GM10847 (cell line): ENCODE results near the gene MRPS11.

ENCODE experiments used
- POLR2A ChIP-seq: IDR thresholded peaks from 2 replicates; pipeline ENCODE4 v1.6.1; 2011; ENCODE audit not compliant: insufficient read length; ENCODE audit errors: extremely low read depth

The MRPS11 gene

DNA sequence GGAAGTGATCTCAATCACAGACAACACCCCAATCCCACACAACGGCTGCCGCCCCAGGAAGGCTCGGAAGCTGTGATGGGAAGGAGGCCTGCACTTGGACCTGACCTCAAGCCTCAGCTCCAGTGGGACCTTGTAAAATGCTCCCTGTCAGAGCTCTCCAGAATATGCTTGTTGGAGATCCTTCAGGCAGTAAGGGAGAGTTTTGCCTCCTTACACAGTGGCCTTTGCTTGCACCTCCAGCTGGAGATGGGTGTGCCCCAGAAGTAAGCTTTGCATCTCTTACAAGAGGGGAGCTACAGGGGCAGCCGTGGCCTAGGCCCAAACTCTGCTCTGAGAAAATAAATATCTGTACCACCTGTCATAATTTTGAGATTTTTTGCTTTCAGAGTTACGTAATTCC is 10.4 kb downstream of the MRPS11 start:
- TF ChIP-seq POLR2A = no peak

DNA sequence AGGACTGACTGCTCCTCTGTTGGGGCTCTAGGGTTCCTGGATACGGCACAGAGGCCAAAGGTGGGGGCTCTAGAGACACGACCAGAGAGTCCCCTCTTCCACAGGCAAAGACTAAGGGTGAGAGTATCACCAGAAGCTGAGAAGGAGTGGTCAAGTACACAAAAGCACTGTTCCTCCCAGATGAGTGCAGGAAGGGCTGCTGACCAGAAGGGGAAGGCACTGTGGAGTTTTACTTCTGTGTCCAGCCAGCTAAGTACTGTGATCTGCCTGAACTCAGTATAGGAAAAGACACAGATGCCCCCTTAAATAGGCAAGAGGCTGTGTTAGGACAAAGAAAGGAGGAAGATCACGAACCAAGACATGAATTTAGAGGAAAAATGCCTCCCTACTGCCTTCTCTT is 11.7 kb downstream of the MRPS11 start:
- TF ChIP-seq POLR2A = no peak

DNA sequence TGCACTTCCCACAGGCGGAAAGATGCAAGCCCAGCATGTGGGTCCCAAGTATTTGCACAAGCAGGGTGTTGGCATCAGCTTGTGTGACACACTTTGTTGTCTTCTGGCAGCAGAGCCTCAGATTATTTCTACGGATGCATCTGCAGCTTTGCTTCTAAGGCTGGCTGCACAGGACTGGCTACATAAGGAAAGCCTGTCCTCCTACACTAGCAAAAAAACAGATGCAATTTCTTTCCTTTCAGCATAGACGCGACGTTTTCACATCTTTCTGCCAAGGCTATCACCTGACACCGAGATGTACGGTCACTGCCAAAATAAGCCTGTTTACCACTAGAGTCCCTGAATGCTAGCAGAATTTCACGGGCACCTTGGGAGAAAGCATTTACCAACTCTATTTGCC is 13.5 kb downstream of the MRPS11 start:
- TF ChIP-seq POLR2A = no peak

DNA sequence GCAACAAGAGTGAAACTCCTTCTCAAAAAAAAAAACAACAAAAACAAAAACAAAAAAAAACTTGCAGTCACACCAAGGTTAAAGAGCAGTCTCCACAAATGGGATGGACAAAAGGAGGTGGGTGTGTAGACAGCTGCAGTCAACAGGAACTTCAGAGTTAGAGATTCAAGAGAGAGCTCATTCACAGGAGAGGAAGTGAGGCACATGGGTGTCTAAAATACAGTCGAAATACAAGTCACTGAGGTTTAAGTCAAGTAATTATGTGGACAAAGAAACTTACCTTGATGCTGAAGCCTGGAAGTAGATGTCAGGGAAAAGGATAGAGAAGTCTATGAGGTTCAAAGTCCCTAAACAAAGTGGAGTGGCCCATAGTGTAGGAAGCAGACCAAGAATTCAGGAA is 14.8 kb downstream of the MRPS11 start:
- TF ChIP-seq POLR2A = no peak

DNA sequence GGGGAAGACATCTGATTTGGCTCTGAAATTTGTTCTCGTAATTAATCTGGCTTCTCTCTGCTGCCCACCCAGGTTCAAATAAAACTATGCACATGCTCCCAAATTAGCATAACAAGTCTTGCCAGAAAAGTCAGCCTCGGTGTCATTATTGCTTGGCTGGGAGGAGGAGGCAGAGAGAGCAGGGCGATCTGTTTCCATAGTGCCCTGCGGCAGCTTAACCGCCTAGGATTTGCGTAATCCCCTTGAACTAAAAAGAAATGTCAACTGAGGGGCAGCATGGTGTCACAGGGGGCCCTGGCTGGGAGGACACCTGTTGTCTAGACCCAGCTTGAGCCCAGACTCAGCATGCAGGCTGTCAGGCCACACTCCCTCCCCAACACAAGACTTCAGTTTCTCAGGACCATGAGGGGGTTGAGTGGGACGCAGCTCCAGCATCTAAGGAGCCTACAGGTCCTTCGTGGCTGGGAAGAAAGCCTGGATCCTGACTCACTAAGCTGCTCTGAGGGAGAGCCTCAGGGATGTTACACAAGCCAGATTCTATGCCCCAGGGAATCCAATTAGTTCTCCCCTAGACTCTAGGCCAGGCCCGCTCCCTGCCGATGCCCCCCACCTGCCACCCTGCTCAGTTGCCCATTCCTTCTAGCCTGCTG is 17.3 kb downstream of the MRPS11 start:
- TF ChIP-seq POLR2A = no peak

DNA sequence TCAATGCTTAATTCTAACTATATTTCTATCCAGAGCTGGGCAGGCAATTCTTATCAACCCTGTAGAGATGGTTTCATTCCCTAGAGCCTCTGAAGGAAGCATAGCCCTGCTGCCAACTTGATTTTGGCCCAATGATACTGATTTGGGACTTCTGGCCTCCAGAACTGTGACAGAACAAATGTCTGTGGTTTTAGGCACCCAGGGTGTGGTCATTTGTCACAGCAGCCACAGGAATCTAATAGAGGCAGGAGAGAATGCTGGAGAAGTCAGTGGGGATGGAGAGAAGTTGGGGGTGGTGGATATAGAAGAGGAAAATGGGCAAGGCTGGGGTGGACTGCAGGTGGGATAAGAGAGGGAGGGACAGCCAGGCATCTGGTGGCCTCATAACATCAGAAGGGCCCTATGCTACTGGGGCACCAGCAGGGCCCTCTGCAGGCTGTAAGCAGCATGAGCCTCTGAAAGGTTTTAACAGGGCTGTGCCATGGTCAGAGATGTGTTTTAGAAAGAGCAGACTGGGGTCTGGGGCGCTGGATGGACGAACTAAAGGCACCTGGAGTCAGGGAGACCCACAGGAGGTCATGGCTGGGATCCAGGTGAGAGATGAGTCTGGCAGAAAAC is 19.8 kb downstream of the MRPS11 start:
- TF ChIP-seq POLR2A = no peak

DNA sequence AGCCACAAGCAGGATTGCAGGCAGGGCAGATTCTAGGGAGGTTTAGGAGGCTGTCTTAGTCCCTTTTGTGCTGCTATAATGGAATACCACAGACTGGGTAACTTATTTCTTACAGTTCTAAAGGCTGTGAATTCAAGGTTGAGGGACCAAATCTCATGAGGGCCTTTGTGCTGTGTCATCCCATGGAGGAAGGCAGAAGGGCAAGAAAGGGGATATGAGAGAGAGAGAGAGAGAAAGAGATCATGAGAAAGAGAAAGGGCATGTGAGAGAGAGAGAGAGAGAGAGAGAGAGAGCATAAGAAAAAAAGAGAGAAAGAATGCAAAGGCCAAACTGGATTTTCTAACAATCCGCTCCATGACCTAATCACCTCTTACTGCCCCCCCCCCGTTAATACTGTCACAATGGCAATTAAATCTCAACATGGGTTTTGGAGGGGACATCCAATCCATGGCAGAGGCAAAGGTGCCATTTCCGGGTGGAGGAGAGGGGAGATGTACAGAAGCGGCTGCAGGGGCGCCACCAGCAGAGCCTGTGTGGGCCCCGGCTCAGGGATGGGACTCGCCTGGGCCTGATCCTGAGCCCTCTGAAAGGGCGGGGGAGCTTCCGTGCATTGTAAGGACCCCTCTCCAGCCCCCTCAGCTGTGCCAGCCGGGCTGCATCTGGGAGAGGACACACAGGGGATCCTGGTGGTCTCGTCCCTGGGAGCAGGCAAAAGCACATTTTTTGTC is 20.5 kb downstream of the MRPS11 start:
- no peak for TF ChIP-seq POLR2A

DNA sequence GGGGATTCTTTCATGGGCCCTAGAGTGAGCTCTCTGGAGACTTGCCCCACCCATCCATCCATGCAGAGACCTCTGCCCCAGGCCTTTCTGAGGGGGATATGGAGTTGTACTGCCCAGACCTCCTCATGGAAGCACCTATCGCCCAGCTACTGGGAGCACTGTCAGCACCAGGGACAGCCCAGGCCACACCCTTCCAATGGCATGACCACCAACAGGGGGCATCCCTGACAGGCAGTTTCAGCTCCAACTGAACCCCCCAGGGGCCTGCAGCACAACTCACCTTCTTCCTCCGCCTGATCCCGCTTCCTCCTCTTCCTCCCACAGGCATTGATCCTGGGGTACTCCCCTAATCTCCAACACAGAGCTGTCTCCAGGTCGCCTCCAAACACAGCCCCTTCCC is 21.8 kb downstream of the MRPS11 start:
- no peak for TF ChIP-seq POLR2A

DNA sequence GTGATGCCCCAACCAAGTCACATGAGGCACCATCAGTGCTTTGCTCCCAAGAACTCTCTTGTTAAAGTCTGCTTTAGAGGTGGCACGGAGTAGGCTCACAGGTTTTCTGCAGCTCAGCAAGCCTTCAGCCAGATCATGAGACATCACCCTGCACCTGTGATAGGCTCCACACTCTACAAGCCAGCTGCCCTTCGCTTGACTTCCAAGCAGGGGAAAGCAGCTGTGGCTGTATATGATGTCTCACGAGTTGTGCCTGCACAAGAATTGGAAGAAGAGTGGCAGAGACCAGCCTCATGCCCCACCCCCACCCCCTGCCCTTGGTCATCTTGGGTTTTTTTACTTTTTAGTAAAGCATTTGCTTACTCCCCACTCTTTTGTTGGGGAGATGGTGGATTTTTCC is 22.5 kb downstream of the MRPS11 start:
- TF ChIP-seq POLR2A = no peak

DNA sequence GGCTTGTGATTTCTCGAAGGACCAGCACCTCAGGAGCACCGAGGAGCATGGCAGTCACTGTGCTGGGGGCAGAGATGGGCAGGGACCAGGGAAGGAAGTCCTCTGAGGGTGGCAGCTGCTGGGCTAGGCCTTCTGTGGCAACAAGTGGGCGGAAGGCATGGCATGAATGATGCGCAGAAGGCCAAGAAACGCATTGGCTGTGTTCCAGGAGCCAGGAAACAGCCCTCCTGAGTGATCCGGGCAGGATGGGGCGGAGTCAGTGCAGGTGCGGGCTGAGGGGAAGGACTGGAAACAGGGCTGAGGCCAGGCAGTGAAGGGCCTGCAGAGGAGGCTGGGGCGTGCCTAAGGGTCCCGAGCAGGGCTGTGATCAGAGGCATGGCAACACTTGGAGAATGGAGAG is 23.6 kb downstream of the MRPS11 start:
- TF ChIP-seq POLR2A = no peak

DNA sequence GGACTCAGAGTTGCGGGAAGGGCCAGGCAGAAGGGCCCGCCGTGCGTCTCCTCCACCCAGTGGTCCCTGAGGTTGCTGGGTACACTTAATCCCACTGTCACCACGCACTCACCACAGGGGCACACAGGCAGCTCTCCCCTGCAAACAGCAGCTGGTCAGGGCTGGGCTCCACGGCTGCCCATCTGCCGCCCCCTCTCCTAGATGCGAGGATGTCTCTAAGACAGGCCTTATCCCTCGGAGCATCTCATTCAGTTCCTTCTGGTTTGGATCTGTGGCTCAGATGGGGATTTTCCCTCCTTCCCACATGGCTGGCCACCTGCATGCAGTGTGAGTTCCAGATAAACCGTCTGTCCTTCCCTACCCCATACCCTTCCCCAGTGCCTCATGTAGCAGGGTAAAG is 26.3 kb downstream of the MRPS11 start:
- no peak for TF ChIP-seq POLR2A

DNA sequence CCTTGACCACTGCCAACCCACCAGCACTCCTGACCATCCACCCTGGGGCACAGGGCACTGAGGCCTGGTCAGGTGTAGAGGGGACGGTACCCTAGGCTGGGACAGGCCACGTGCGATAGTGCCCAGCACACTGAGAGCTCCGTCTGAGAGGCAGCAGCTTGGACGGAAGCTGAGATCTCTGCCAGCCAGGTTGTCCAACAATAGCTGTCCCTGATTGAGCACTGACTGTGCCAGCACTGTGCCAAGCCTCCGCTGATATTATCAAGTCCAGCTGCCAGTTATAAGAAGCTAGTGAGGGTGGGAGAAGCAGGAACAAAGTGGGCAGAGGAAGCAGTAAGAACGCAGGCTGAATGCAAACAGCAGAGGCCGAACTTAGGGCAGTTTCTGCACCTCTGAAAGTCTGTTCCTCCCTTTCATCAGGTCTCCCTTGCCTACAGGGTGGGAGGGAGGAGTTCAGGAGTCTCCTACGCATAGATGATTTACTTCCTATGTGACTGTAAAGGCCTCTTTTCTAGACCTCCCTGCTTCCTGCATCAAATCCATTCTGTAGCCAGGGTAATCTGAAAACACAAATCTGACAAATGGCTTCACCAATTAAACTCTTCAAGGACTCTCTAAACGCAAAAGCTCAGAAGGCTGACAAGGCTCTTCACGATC is 29.7 kb downstream of the MRPS11 start:
- no peak for TF ChIP-seq POLR2A

DNA sequence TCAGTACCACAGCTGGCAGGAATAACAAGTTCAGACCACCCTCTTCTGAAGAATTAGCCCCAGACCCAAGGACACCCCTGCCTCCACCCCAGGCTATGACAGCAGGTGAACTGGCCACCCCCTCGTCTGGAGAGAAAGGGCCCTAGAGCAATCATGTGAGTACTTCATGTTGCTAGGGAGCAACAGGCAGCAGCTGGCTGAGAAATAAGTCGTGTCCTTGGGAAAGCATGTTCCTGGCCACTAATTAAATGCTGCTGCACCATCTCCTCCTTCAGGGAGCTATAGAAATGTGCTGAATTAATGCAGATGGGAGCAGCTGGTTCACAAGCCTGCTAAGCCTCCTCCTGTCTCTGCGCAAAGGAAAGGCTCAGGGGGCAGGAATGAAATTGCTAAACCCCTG is 31.5 kb downstream of the MRPS11 start:
- TF ChIP-seq POLR2A = no peak

DNA sequence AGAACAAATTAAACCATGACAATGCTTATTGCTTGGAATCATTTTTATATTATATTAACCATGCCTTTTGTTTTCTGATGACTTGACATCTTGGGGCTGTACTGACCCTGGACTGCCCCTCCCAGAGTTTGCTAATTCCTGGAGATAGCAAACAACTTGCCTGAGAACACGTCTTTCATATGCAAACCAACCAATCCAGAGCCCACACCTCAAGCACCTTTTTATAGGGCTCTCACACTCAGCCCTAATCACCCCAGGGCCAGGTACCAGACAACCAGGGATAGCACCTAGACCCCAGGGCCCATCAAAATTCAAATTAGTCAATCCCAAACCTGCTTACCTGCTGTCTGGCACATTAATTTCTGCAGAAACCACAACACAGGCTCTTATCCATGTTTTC is 36.9 kb downstream of the MRPS11 start:
- no peak for TF ChIP-seq POLR2A

DNA sequence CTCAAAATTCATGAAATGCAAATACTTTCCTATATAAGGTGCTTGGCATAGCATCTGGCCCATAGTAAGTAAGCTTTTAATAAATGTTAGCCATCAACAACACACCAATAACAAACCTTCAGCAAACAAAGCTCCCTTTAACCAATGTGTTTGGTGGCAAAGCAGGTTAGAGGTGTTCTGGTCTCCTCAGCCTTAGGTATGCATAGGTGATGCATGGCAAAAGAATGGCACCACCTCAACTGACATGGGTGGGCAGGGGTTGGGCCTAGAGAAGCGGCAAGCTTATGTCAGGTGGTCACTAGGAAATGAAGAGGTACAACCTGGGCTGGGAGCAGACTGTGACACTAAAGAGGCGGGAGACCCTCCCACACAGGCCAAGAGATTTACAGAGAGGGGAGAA is 38.2 kb downstream of the MRPS11 start:
- no peak for TF ChIP-seq POLR2A

DNA sequence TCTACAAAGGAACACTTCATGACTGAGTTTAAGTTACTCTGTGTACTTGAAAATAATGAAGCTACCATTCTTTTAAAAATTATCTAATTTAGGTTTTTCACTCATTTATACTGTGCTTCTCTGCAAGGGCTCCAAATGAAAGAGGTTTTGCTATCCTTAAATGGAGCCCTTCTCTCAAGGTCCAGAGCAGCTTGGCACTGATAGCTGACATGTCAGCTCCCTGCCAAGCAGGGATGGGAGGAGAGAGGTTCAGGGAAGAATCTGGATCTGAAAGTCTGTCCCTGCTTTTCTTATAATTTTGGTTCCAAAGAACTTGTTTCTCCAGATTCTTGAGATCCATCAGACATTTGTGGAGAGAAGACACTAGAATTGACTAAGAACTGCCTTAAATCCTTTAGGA is 39.1 kb downstream of the MRPS11 start:
- no peak for TF ChIP-seq POLR2A
